HG02943 (cell line): Measurements from ENCODE around the gene ADGRG2.

Experiments
- ATAC-seq: cut with Tn5 transposase; IDR thresholded peaks from one replicate; pipeline ENCODE4 v1.9.1; 2021; ENCODE audit warnings: mild to moderate bottlenecking, low read depth, moderate library complexity; ENCODE audit not compliant: unreplicated experiment

The ADGRG2 gene

GRCh38 chrX:18962329-18962728 is 159.9 kb downstream of the ADGRG2 start:
- ATAC-seq, result no peak

DNA sequence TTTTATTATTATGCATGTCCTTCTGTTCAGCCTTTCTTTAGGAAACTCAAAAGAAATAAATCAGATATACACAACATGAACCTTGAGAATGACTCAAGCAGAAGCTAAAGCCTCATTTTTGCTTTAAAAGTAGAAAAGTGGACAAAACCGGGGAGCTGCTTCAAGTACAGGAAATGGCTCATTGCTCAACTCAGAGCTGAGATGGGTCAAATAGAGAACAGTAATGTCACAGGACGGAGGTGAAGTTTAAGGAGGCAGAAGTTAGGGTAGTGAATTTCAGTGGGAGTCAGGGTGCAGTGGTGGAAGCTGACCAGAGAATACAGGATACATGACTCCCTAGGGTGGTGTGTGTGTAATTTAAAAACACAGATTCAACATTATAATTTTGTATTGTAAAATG is 160.6 kb downstream of the ADGRG2 start:
- ATAC-seq, result no peak

DNA sequence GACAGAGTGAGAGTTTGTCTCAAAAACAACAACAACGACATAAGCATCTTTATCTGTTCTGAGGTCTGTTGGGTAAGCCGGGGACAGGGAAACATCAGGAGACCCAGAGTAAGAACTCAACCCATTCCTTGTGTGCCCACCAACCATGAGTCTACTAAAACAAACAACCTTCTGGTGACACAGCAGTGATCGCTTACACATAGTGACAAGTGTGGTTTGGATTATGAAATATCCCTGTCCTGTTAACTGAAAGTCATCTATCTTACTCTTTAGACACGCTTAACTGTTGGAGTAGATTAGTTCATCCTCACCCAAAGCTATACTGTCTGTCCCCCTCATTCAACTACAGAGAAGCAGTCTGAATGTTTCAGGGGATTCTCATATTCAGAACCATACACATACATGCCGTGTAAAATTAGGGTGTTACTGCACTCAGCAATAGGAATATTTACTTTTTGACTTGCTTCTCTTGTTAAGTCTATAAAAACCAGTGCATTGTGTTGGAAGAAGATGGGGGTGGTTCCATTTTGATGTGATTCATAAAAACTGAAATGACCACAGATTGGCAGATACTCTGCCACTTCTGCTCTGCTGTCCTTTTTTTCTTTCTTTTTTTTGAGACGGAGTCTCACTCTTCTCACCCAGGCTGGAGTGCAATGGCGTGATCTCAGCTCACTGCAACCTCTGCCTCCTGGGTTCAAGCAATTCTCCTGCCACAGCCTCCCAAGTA is 165.8 kb downstream of the ADGRG2 start:
- no peak for ATAC-seq

DNA sequence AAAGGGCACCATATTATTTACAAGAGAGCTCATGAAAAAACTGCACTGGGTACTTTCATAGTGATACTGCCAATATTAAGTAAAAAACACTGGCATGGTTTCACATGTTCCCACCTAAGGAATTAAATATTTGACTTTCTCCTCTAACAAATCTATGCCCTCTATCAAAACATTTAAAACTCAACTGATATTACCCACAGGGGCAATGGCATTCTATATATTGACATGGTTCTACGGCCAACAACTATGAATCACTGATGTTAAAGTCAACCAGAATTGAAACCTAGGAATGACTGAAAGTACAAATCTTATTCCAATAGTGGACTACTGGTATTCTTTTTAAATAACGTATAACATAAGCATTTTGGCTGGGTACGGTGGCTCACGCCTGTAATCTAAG is 166.6 kb downstream of the ADGRG2 start:
- no peak for ATAC-seq

DNA sequence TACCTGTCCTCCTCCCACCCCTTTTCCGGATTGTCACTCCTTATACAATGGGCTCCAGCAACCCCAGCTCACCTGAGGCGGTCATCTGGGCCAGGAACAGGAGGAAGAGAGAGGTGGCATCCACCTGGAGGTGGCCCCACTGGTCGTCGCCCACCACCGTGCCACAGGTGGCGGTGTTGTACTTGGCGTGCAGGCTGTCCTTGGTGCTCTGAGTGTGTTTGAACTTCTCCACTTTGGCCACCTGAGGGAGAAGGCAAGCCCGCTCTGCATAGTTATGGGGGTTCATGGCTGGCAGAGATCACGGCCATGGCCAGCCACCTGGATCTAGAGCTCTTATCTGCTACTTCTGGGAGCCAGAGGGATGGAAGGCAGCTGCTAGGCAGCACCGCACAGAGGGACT is 171.2 kb downstream of the ADGRG2 start:
- no peak for ATAC-seq

DNA sequence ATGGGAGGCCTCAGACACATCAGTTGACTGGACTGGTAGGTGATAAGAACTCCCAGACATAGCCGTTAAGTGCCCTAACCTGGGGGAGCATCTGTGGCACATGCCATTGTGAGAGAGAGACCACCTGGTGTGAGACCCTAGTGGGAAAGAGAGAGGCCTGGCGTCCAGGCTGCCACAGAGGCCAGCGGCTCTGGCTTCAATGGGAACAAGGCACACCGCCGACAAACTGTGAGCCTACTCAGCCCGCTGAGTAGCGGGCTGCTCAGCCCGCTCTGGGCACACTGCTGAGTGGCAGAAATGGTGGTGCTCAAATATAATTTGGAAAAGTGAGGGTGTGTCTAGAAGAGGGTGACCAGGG is 172.3 kb downstream of the ADGRG2 start:
- ATAC-seq, result no peak

GRCh38 chrX:18949291-18949943 is 172.9 kb downstream of the ADGRG2 start:
- ATAC-seq, result no peak

DNA sequence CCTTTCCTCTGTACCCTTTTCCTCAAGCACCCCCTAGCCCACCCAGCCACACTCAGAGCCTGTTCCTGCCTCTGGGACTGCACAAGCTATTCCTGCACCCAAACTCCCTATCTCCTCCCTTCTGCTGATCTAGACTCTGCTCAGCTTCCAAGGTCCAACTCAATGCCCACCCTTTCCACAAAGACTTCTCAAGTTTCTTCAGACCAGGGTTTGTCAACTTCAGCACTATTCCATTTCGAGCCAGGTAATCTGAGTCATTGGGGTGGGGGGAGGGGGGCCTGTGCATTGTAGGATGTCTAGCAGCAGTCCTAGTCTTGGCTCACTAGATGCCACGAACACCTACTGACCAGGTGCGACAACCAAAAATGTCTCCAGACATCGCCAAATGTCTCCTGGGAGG is 175.7 kb downstream of the ADGRG2 start:
- no peak for ATAC-seq

DNA sequence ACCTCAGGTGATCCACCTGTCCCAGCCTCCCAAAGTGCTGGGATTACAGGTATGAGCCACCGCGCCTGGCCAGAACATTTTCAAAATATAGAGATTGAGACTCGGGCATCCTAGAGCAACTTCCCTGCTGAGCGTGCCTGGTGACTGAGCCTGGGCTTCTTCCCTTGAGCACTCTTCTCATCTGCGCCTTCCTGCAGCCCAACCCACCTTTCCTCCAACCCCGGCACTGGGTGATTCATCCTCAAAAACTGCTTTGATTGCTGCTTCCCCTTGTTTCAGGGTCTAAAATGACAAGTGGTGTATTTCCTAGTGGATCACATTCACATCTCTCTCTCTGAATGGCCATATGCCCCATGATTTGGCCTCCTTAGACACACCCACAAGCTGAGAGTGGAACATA is 176.1 kb downstream of the ADGRG2 start:
- no peak for ATAC-seq

GRCh38 chrX:18945483-18945882 is 176.8 kb downstream of the ADGRG2 start:
- ATAC-seq, result no peak

GRCh38 chrX:18944482-18944881 is 177.8 kb downstream of the ADGRG2 start:
- ATAC-seq, result no peak

- no peak for ATAC-seq
Measured at GRCh38 chrX:18941896-18942295, 180.4 kb downstream of the ADGRG2 start.
